HCT116 (cell line): Measurements from ENCODE around the gene AKT1. TPM values are rescaled to one million over a fixed set of nuclear protein-coding genes. Genes with fewer than 3 reads are reported as not detected.

ENCODE experiments used
- ATAC-seq: fragments of 200-7000 bp; cut with Tn5 transposase; 2 replicates; pipeline ENCODE4 v1.9.1; 2020; ENCODE audit warnings: mild to moderate bottlenecking, moderate library complexity
- BruUV-seq: library from RNA; stranded (reverse); fragments of 400-500 nt; replicated peaks from 2 replicates; lab custom pipeline; 2021; lab: Mats Ljungman, UMichigan
- CTCF ChIA-PET: fragments of 300-600 bp; sonication (Branson Sonifier 250); formaldehyde crosslinking; loops from one replicate; lab custom pipeline; 2021; ENCODE audit warnings: antibody characterized with exemption; lab: Charles Lee
- POLR2A ChIA-PET: fragments of 300-600, 350-600 bp; sonication (Branson Sonifier 250); formaldehyde crosslinking; loops from one replicate; lab custom pipeline; 2021; ENCODE audit warnings: antibody characterized with exemption; lab: Charles Lee
- RAD21 ChIA-PET, 2 experiments: fragments of 300-600 bp; sonication (Branson Sonifier 250); formaldehyde crosslinking; loops; one replicate each; lab custom pipeline; 2023; ENCODE audit warnings: low total read pairs in 2 of 2; ENCODE audit not compliant: uncharacterized antibody in 2 of 2, unreplicated experiment in 2 of 2, low non-redundant PET in 1 of 2; lab: Charles Lee
- DNase-seq: peaks from one replicate; pipeline ENCODE4 v3.0.0-alpha.2; 2010; ENCODE audit warnings: low read depth, low spot score
- H2AFZ ChIP-seq: fragments of 200-600 bp; shearing (Covaris generic), sonication (generic); 2 replicates; pipeline ENCODE4 v1.6.1; 2017; ENCODE audit warnings: low read depth, mixed run types, mixed read lengths, antibody characterized with exemption, low read length; ENCODE audit not compliant: poor library complexity, severe bottlenecking
- H3K27ac ChIP-seq: 2 replicates; pipeline ENCODE4 v1.5.1; 2012; ENCODE audit warnings: low read depth, low read length
- H3K27me3 ChIP-seq: fragments of 200-600 bp; sonication (generic); 2 replicates; pipeline ENCODE4 v1.6.1; 2016; ENCODE audit warnings: mixed run types, low read length, mixed read lengths; ENCODE audit not compliant: insufficient read depth
- H3K36me3 ChIP-seq, 2 experiments: fragments of 200-500 bp in 1 of 2; fragments of 200-600 bp in 1 of 2; sonication (Bioruptor generic) in 1 of 2; sonication (generic) in 1 of 2; 2 replicates each; pipeline versions ENCODE4 v1.5.1 to v1.6.1; 2014 to 2016; ENCODE audit warnings: low read length in 2 of 2, inconsistent platforms in 1 of 2, mixed read lengths in 1 of 2, mixed run types in 1 of 2; ENCODE audit not compliant: insufficient read depth in 2 of 2, control insufficient read depth in 1 of 2
- H3K4me1 ChIP-seq, 2 experiments: fragments of 200-600 bp in 1 of 2; sonication (generic) in 1 of 2; 2 replicates each; pipeline versions ENCODE4 v1.5.1 to v1.6.1; 2012 to 2017; ENCODE audit warnings: low read length in 2 of 2, inconsistent platforms in 1 of 2, mild to moderate bottlenecking in 1 of 2, mixed read lengths in 1 of 2, mixed run types in 1 of 2, moderate library complexity in 1 of 2; ENCODE audit not compliant: insufficient read depth in 2 of 2, control insufficient read depth in 1 of 2
- H3K4me2 ChIP-seq: fragments of 200-600 bp; sonication (generic); 2 replicates; pipeline ENCODE4 v1.6.1; 2017; ENCODE audit warnings: mixed run types, low read length, mixed read lengths
- H3K4me3 ChIP-seq, 2 experiments: fragments of 200-600 bp in 1 of 2; sonication (generic) in 1 of 2; replicated peaks in 1 of 2; 2 replicates each; pipeline ENCODE4 v1.5.1; 2011 to 2016; ENCODE audit warnings: low read length in 2 of 2, control low read depth in 1 of 2, low read depth in 1 of 2, mild to moderate bottlenecking in 1 of 2, mixed read lengths in 1 of 2, mixed run types in 1 of 2
- H3K79me2 ChIP-seq: fragments of 200-600 bp; sonication (generic); 2 replicates; pipeline ENCODE4 v1.6.1; 2017; ENCODE audit warnings: mild to moderate bottlenecking, mixed run types, low read length, moderate library complexity, mixed read lengths; ENCODE audit not compliant: insufficient read depth
- H3K9ac ChIP-seq: fragments of 200-600 bp; sonication (generic); 2 replicates; pipeline ENCODE4 v1.6.1; 2016; ENCODE audit warnings: low read length, mixed read lengths
- H3K9me2 ChIP-seq: fragments of 200-600 bp; sonication (generic), shearing (Covaris generic); 2 replicates; pipeline ENCODE4 v1.6.1; 2017; ENCODE audit warnings: mixed run types, mild to moderate bottlenecking, moderate library complexity; ENCODE audit not compliant: insufficient read depth
- H3K9me3 ChIP-seq, 2 experiments: fragments of 200-500 bp in 1 of 2; fragments of 200-600 bp in 1 of 2; sonication (Bioruptor generic) in 1 of 2; sonication (generic) in 1 of 2; 2 replicates each; pipeline ENCODE4 v1.6.1; 2014 to 2017; ENCODE audit warnings: low read length in 2 of 2, mixed read lengths in 2 of 2, inconsistent platforms in 1 of 2, low read depth in 1 of 2, mild to moderate bottlenecking in 1 of 2, mixed run types in 1 of 2, moderate library complexity in 1 of 2; ENCODE audit not compliant: control insufficient read depth in 1 of 2, insufficient read depth in 1 of 2
- H4K20me1 ChIP-seq: fragments of 200-600 bp; sonication (generic), shearing (Covaris generic); 2 replicates; pipeline ENCODE4 v1.6.1; 2017; ENCODE audit warnings: mixed run types, mild to moderate bottlenecking, moderate library complexity; ENCODE audit not compliant: insufficient read depth
- CEBPB ChIP-seq: IDR thresholded peaks from 2 replicates; pipeline ENCODE4 v1.6.1; 2012; ENCODE audit warnings: low read depth
- POLR2A ChIP-seq: IDR thresholded peaks from 2 replicates; pipeline ENCODE4 v1.7.0; 2011; ENCODE audit warnings: borderline replicate concordance; ENCODE audit not compliant: insufficient read depth, insufficient read length; ENCODE audit errors: extremely low read depth
- POLR2AphosphoS5 ChIP-seq: IDR thresholded peaks from 2 replicates; pipeline ENCODE4 v1.6.1; 2011; ENCODE audit warnings: mild to moderate bottlenecking, low read depth, low read length, moderate library complexity
- TCF7L2 ChIP-seq: IDR thresholded peaks from 2 replicates; pipeline ENCODE4 v1.7.0; 2011; ENCODE audit warnings: borderline replicate concordance, inconsistent platforms; ENCODE audit not compliant: insufficient read depth, insufficient read length; ENCODE audit errors: extremely low read depth
- ZNF274 ChIP-seq: fragments of 200-500 bp; sonication (Bioruptor generic); IDR thresholded peaks from 2 replicates; pipeline ENCODE4 v1.6.1; 2014; ENCODE audit warnings: mild to moderate bottlenecking, low read depth, low read length, inconsistent platforms
- intact Hi-C: fragments of 100-400 bp; cut with micrococcal nuclease; formaldehyde crosslinking; loops from 2 replicates; pipeline ENCODE4 v1.10.0; 2022
- total RNA-seq: library from RNA; stranded (reverse); gene quantifications from one replicate; pipeline ENCODE4 v1.2.1, GENCODE V29; 2021; ENCODE audit not compliant: unreplicated experiment
- TF ChIP-seq, protein P1 (sequence below), 3 experiments: fragments of 200-600 bp in 1 of 3; sonication (generic) in 1 of 3; IDR thresholded peaks in 2 of 3; conservative IDR thresholded peaks in 1 of 3; 2 replicates each; pipeline ENCODE4 v1.5.1; 2012 to 2017; ENCODE audit warnings: low read depth in 2 of 3, low read length in 2 of 3, antibody characterized with exemption in 1 of 3, borderline replicate concordance in 1 of 3, control low read depth in 1 of 3, mild to moderate bottlenecking in 1 of 3, mixed read lengths in 1 of 3, mixed run types in 1 of 3, moderate library complexity in 1 of 3; ENCODE audit not compliant: insufficient read depth in 1 of 3
- TF ChIP-seq, protein P2 (sequence below): IDR thresholded peaks from 2 replicates; pipeline ENCODE4 v1.6.1; 2012

AKT1 gene
- total RNA-seq, 1 experiment from 2014 or later, result 152 TPM

DNA sequence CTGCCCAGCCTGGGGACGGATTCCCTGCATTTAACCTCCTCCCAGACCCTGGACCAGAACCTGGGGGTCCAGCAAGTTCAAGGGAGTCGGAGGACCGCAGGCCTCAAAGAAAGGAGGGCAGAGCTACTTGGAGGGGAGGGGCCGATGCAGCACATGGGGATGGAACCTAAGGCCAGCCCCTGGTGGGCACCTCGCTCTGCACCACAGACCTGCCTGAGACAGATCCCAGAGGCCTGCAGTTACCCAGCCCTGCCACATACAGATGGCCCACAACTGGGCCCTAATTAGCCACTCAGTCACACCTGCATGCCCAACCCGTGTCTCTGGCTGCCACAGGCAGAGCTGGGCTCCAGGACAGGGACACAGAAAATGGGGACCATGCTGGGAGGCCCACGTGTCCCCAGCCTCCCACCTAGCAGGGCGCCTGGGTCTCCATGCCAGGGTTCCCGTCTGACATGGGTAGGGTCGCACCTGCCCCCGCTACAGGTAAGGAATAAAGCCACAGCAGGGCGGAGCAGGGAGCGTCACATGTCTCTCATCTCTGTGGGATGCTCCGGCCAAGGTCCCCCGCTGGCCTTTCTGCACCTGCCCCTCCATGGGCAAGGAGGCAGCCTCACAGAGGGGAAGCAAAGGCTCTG, 16.7 kb downstream of the AKT1 start:
- Histone ChIP-seq H3K4me2 (no peak overlapping the region), H3K79me2 (no peaks in the 10 kb centered on the region; the same call in 1 of the 2 replicates), H3K4me3 (no peak overlapping the region), H3K9me2 (no peaks in the 10 kb centered on the region), H3K4me1 (no peaks in the 10 kb centered on the region), H3K27ac (no peak overlapping the region), H2AFZ (no peak overlapping the region), H3K36me3 (peaks cover 2 to 15% of the 10 kb centered on the region in 2 experiments; a peak in 2 of 4 replicates), H4K20me1 (no peaks in the 10 kb centered on the region), H3K9ac (no peak overlapping the region), H3K27me3 (no peaks in the 10 kb centered on the region), H3K9me3 (no peaks in the 10 kb centered on the region)
- TF ChIP-seq CEBPB (no peak), POLR2AphosphoS5 (no peak), TCF7L2 (no peak), ZNF274 (no peak), POLR2A (no peak)
- TF ChIP-seq, protein P1, sequence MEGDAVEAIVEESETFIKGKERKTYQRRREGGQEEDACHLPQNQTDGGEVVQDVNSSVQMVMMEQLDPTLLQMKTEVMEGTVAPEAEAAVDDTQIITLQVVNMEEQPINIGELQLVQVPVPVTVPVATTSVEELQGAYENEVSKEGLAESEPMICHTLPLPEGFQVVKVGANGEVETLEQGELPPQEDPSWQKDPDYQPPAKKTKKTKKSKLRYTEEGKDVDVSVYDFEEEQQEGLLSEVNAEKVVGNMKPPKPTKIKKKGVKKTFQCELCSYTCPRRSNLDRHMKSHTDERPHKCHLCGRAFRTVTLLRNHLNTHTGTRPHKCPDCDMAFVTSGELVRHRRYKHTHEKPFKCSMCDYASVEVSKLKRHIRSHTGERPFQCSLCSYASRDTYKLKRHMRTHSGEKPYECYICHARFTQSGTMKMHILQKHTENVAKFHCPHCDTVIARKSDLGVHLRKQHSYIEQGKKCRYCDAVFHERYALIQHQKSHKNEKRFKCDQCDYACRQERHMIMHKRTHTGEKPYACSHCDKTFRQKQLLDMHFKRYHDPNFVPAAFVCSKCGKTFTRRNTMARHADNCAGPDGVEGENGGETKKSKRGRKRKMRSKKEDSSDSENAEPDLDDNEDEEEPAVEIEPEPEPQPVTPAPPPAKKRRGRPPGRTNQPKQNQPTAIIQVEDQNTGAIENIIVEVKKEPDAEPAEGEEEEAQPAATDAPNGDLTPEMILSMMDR (IDR thresholded peaks at IDR 0.05 in 2 of 3, conservative IDR thresholded peaks at IDR 0.05 in 1 of 3; ENCODE audit: borderline replicate concordance in 1 of 3, insufficient read depth in 1 of 3, low read depth in 2 of 3, low read length in 2 of 3), result no peak
- TF ChIP-seq, protein P2, sequence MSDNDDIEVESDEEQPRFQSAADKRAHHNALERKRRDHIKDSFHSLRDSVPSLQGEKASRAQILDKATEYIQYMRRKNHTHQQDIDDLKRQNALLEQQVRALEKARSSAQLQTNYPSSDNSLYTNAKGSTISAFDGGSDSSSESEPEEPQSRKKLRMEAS, result no peak
- DNase-seq (no peak), ATAC-seq (peak; percentile 43; the same call in 1 of the 2 replicates)
- ChIA-PET CTCF (no interaction called here), POLR2A (no interaction called here), RAD21 (no interaction called here)
- intact Hi-C loops, result no loop called here
- no TSS peak for BruUV-seq
